Psoas muscle (tissue), 8 donors: ENCODE results near the gene DHRS12. TPM values are rescaled to one million over a fixed set of nuclear protein-coding genes. Genes with fewer than 3 reads are reported as not detected.

Source experiments
- ATAC-seq, 4 donors: fragments of 200-7000 bp; cut with Tn5 transposase; one replicate each; pipeline ENCODE4 v1.9.1; 2020; ENCODE audit warnings: moderate library complexity in 3 of 4, mild to moderate bottlenecking in 2 of 4
- DNase-seq, 2 donors: peaks; one replicate each; pipeline ENCODE4 v3.0.0-alpha.2; 2020
- H3K27ac ChIP-seq: fragments of 200-600 bp; one replicate; pipeline ENCODE4 v1.8.0; 2022
- H3K27me3 ChIP-seq, 3 donors: fragments of 200-600 bp in 1 of 3; one replicate each; pipeline versions ENCODE4 v1.6.1 to v1.8.0; 2013 to 2022; ENCODE audit warnings: low read length in 2 of 3, mild to moderate bottlenecking in 2 of 3, moderate library complexity in 1 of 3; ENCODE audit not compliant: insufficient read depth in 3 of 3
- H3K36me3 ChIP-seq, 2 donors: fragments of 200-600 bp in 1 of 2; one replicate each; pipeline versions ENCODE4 v1.6.1 to v1.8.0; 2013 to 2022; ENCODE audit warnings: low read depth in 1 of 2, mild to moderate bottlenecking in 1 of 2, moderate library complexity in 1 of 2; ENCODE audit not compliant: insufficient read depth in 1 of 2
- H3K4me1 ChIP-seq: fragments of 200-600 bp; one replicate; pipeline ENCODE4 v1.8.0; 2022
- H3K4me3 ChIP-seq: fragments of 200-600 bp; one replicate; pipeline ENCODE4 v1.8.0; 2022; ENCODE audit warnings: mild to moderate bottlenecking
- H3K9me3 ChIP-seq: fragments of 200-600 bp; one replicate; pipeline ENCODE4 v1.8.0; 2022
- WGBS, 3 donors: extraction: QIAGEN DNeasy Blood & Tissue Kit; methylation state at CpG; one replicate each; pipeline versions ENCODE4 v1.1.6 to v1.1.7; 2013; 5-methylcytosine and 5-hydroxymethylcytosine counted together
- intact Hi-C, 2 donors: fragments of 100-400 bp; cut with DNase I; formaldehyde crosslinking; loops; one replicate each; pipeline versions ENCODE4 v1.11.0 to v1.14.2; 2022
- polyA plus RNA-seq, 3 donors: library from polyadenylated mRNA; stranded (reverse); fragments of 200-250 nt; gene quantifications; one replicate each; pipeline ENCODE4 v1.2.3, GENCODE V29; 2013
- total RNA-seq, 4 donors: library from RNA; stranded (reverse); fragmentation: NEBNext Ultra II Directional in 2 of 4; extraction: Animal tissue kit (Norgen Biotek cat#: 25700) in 2 of 4; gene quantifications; one replicate each; pipeline versions ENCODE4 v1.2.1 to v1.2.4, GENCODE V29; 2021 to 2023
- TF ChIP-seq, protein P1 (sequence below): fragments of 200-600 bp; IDR thresholded peaks from one replicate; pipeline ENCODE4 v1.8.0; 2022; ENCODE audit warnings: antibody characterized with exemption
- donor health status: healthy with polysubstance abuse.
- donor health status: DM: no; HTN: no; CAD: no; lungs with moderate emphysema.
- donor health status: Bipolar disorder and iron deficiency.
- donor health status: healthy.
- donor health status: DM: yes; HTN: yes; CAD: no.
- donor health status: DM: no; HTN: no; CAD: no.
- donor health status: DM: no; HTN: no; CAD: no.
- donor health status: DM: yes; HTN: yes; CAD: no.

Gene DHRS12
- total and polyA plus RNA-seq, 7 donors: 3.4 to 10.1 (median 4.9) TPM

DNA sequence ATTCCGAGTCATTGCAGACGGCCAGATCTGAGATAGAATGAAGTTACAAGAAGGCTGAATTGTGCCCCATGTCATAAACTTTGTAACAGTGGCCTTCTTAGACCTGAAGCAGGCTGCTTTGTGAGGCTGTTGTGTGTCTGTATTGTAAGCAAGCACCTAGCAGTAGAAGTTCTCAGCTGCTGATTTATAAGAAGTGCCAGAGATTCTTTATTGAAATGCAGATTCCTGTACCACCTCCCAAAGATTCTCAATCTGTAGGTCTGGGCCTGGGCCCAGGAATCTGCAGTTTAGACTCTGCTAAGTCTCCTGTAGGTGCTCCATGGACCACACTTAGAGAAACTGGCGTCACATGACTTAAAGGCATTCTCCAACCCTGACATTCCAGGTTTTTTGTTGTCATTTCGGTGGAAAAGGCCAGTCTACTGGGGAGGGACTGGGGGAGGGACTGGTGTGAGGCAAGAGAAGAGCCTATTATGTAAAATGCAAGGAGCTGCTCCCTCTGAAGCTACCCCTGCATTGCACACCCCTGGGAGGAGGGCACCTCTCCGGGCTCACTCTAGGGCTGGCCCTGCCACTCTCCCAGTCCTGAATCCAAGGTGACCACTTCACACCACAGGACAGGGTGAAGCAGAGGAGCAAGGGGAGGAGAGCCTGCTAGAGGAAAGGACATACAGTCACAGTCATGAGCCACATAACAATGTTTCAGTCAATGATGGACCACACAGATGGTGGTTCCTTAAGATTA is 41.8 kb upstream of the DHRS12 start:
- TF ChIP-seq, protein P1, sequence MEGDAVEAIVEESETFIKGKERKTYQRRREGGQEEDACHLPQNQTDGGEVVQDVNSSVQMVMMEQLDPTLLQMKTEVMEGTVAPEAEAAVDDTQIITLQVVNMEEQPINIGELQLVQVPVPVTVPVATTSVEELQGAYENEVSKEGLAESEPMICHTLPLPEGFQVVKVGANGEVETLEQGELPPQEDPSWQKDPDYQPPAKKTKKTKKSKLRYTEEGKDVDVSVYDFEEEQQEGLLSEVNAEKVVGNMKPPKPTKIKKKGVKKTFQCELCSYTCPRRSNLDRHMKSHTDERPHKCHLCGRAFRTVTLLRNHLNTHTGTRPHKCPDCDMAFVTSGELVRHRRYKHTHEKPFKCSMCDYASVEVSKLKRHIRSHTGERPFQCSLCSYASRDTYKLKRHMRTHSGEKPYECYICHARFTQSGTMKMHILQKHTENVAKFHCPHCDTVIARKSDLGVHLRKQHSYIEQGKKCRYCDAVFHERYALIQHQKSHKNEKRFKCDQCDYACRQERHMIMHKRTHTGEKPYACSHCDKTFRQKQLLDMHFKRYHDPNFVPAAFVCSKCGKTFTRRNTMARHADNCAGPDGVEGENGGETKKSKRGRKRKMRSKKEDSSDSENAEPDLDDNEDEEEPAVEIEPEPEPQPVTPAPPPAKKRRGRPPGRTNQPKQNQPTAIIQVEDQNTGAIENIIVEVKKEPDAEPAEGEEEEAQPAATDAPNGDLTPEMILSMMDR: no peak
- 49 to 75% (median 69%) methylated on average over 5 of the region's 5 CpGs for WGBS, 3 donors
- H3K36me3 ChIP-seq: no peaks in the 10 kb centered on the region
- H3K27ac ChIP-seq: no peak overlapping the region
- H3K9me3 ChIP-seq: no peaks in the 10 kb centered on the region
- no peaks in the 10 kb centered on the region for H3K27me3 ChIP-seq
- ATAC-seq (no peak), DNase-seq (no peak)
- intact Hi-C loops: no loop called here
- H3K4me3 ChIP-seq: peak overlapping the region; percentile 46
- H3K4me1 ChIP-seq: no peaks in the 10 kb centered on the region

DNA sequence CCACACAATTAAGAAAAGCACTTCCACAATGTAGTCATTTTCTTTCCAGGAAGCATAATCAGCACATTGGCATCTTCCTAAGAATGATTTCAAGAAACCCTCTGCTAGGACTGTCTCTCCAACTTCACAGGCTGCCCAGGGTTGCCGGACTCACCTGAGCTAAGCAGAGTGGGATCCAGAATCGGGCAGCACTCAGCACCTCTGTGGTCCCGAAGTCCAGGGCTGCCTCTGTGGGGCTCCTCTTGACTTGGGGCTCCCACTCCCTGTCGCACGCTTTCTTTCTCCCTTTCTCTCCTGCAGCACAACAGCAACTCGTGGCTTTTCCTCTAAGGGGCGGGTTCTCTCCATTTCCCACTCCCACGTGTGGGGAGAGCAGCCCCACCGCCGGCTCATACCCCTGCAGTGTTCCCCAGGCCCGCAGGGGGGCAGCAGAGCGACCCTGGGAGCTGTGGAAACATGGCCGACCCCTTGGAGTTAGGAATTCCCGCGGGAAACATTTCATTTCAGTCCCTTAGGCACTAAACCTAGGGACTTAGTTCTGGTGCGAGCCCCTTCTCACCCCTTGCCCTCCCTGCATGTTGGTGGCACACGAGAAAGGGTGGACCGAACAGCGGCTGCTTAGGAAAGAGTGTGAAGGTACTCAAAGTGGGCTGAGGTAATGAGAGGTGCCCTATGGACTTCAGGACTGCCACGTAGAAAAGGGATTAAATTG is 41.1 kb upstream of the DHRS12 start, which contains the start of gene TMEM272:
Gene TMEM272 (minus strand): TSS at position 316 of the 712 bp plus-strand sequence. CDS start 6,647 bp downstream, outside the sequence.
- Histone ChIP-seq H3K27ac (no peak within 1 kb of the TSS), H3K27me3 (no peaks in the 10 kb centered on the region), H3K36me3 (no peaks in the 10 kb centered on the region), H3K4me1 (no peaks in the 10 kb centered on the region), H3K9me3 (no peaks in the 10 kb centered on the region), H3K4me3 (peak within 1 kb of the TSS; percentile 46)
- intact Hi-C loops: loop anchor here in 1 of 2 donors (5.0 kb wide), 1 partner anchor 282 kb away; the partner anchor contains the start of gene NEK5
- ATAC-seq (peak; percentile 68 to 89 (median 78)), DNase-seq (peak; percentile 40 to 70)
- 37 to 40% (median 40%) methylated on average over 20 of the region's 20 CpGs for WGBS, 3 donors
- TF ChIP-seq, protein P1: peak; percentile 79

DNA sequence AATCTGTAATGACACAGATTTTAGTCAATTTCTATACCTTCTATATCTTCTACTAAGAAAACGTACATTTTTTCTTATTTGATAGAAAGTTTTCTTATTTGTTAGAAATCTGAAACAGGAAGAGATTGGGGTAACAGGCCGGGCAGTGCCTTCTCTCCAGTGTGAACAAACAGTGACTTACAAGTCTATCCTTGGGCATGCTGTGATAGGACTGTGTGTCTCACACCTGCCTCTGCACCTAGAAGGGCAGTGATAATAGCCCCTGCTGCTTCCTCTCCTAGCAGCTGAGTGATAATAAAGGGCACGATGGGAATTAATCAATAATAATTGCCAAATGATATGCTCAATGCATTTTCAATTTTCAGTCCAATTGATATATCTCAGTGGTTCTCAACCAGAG is 39.6 kb upstream of the DHRS12 start:
- no peaks in the 10 kb centered on the region for H3K4me1 ChIP-seq
- DNase-seq (no peak), ATAC-seq (no peak)
- TF ChIP-seq, protein P1: no peak
- no peak overlapping the region for H3K27ac ChIP-seq
- WGBS, 3 donors: 70 to 85% (median 85%) methylated on average over 3 of the region's 3 CpGs
- no peaks in the 10 kb centered on the region for H3K9me3 ChIP-seq
- intact Hi-C loops: loop anchor here in 1 of 2 donors (5.0 kb wide), 1 partner anchor 284 kb away; the partner anchor contains the start of gene NEK5
- no peaks in the 10 kb centered on the region for H3K36me3 ChIP-seq
- no peaks in the 10 kb centered on the region for H3K27me3 ChIP-seq
- no peak overlapping the region for H3K4me3 ChIP-seq

DNA sequence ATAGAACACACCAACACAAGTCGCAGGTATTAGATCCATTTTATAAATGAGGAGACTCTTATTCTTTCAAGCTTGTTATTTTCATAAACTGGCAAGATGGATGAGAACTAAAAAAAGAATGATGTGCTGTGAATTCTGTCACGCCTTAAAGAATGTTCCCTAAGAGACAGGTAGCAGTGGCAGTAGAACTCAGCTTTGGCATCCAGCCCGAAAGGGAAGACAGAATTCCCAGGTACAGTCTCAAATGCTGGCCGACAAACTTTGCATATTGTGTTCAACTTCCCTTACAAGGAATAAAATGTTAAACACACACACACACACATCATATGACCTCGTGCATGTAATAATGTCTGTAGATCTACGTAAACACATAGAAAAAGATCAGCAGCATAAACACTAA is 37.8 kb upstream of the DHRS12 start:
- Histone ChIP-seq H3K9me3 (no peaks in the 10 kb centered on the region), H3K27me3 (no peaks in the 10 kb centered on the region), H3K4me3 (no peak overlapping the region), H3K36me3 (no peaks in the 10 kb centered on the region), H3K4me1 (no peaks in the 10 kb centered on the region), H3K27ac (no peak overlapping the region)
- intact Hi-C loops: loop anchor here in 1 of 2 donors (5.0 kb wide), 1 partner anchor 286 kb away; the partner anchor contains the start of gene NEK5
- no peak for DNase-seq
- ATAC-seq: no peak
- TF ChIP-seq, protein P1: no peak
- WGBS, 3 donors: 77 to 80% (median 80%) methylated on average over 6 of the region's 6 CpGs
